Epithelial cell of proximal tubule (primary cell): ENCODE measurements around the gene TMEM181. TPM values are rescaled to one million over a fixed set of nuclear protein-coding genes. Genes with fewer than 3 reads are reported as not detected.
A peak's percentile ranks its signal among the peaks of the same experiment; 100 is the strongest.

Experiments used
- DNase-seq: peaks from one replicate; pipeline ENCODE4 v3.0.0-alpha.2; 2011; ENCODE audit warnings: low read depth
- H3K4me3 ChIP-seq: 2 replicates; pipeline ENCODE4 v1.5.1; 2011; ENCODE audit warnings: low read depth, mild to moderate bottlenecking, low read length
- total RNA-seq: library from RNA; depleted of rRNA; stranded (reverse); fragments of >200 nt; gene quantifications from 2 replicates; pipeline ENCODE4 v1.2.3, GENCODE V29; 2015
- TF ChIP-seq, protein P1 (sequence below): conservative IDR thresholded peaks from 2 replicates; pipeline ENCODE4 v1.5.1; 2012; ENCODE audit warnings: low read depth, mild to moderate bottlenecking, low read length

TMEM181 gene
- total RNA-seq, 1 donor from 2014 or later, result 16.5 TPM

DNA sequence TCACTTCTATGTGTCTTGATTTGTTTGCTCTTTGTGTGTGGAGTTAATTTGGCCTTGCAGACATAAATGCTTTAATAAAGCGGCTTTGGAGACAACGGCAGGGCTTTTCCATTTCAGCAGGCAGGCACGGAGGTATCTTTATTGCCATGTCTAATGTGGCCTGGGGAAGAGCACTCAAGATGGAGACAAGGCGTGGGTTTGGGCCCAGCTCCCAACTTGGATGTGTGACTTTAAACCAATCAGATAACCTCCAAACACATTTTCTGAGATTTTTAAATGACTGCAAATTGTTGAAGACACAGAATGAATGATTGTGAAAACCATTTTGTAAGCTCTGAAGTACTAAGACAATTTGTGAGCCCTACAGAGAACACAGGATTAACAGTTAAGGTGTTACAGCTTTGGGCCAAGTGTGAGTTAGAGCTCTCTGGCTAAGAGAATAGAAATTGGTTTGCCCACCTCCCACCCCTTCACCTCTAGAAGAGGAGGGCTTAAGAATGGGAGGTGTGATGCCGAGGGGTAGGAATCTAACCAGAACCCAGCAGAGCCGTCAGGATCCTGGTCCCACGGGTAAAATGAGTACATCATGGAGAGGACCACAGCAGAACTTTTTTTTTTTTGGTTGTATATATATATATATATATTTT, 75.7 kb downstream of the TMEM181 start:
- DNase-seq, result no peak
- TF ChIP-seq, protein P1, sequence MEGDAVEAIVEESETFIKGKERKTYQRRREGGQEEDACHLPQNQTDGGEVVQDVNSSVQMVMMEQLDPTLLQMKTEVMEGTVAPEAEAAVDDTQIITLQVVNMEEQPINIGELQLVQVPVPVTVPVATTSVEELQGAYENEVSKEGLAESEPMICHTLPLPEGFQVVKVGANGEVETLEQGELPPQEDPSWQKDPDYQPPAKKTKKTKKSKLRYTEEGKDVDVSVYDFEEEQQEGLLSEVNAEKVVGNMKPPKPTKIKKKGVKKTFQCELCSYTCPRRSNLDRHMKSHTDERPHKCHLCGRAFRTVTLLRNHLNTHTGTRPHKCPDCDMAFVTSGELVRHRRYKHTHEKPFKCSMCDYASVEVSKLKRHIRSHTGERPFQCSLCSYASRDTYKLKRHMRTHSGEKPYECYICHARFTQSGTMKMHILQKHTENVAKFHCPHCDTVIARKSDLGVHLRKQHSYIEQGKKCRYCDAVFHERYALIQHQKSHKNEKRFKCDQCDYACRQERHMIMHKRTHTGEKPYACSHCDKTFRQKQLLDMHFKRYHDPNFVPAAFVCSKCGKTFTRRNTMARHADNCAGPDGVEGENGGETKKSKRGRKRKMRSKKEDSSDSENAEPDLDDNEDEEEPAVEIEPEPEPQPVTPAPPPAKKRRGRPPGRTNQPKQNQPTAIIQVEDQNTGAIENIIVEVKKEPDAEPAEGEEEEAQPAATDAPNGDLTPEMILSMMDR, result no peak
- no peak overlapping the region for H3K4me3 ChIP-seq

DNA sequence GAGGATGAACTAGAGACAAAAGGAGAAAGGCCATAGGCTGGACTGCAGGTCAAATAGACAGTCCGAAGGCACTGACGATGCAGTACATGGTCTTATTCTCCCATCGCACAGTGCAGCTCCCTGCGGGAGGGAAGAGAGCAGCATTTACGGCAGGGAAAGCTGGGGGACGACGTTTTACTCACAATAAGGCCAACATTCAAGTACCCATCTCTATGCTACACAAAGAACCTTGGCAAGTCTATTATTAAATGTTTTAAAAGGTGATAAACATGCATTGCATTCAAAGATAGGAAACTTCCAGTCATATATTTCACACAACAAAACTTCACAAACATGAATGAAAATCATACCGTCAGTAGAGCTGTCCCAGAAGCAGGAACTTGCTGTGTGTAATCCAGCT, 76.9 kb downstream of the TMEM181 start:
- no peak overlapping the region for H3K4me3 ChIP-seq
- DNase-seq, result no peak
- TF ChIP-seq, protein P1, result no peak

DNA sequence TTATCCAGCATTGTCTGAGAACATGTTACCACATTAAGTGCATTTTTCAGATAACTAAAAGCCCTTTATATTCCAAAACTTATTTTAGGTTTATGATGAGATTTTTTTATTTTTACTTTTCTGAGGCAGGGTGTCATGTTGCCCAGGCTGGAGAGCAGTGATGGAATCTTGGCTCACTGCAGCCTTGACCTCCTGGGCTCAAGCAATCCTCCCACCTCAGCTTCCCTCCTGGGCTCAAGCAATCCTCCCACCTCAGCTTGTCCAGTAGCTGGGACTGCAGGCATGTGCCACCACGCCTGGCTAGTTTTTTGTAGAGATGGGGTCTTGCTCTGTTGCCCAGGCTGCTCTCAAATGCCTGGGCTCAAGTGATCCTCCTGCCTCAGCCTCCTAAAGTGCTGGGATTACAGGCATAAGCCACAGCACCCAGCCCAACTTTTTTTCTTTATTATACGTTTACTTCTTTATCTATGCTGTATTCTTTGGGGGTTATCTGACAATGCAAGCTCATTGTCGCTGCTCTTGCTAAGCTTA, 78.5 kb downstream of the TMEM181 start:
- no peak overlapping the region for H3K4me3 ChIP-seq
- TF ChIP-seq, protein P1, result no peak
- DNase-seq, result no peak

DNA sequence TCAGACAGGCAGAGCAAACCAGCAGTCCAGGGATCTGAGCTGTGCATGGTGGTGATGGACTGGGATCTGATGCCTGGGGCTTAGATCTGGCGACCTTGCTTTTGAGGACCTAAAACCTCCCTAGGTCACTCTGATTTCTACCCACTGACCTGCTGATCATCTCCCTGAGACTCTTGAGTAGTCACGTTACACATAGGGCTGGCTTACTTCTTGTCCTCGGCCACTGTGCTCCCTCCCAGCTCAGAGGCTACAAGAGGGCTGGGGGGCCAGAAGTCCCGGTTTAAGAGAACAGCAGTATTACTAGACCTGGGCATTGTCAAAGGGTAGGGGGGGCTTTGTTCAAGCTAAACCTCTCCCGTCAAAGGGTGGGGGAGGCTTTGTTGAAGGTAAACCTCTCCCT, 79.2 kb downstream of the TMEM181 start:
- H3K4me3 ChIP-seq, result no peak overlapping the region
- TF ChIP-seq, protein P1, result no peak
- no peak for DNase-seq

DNA sequence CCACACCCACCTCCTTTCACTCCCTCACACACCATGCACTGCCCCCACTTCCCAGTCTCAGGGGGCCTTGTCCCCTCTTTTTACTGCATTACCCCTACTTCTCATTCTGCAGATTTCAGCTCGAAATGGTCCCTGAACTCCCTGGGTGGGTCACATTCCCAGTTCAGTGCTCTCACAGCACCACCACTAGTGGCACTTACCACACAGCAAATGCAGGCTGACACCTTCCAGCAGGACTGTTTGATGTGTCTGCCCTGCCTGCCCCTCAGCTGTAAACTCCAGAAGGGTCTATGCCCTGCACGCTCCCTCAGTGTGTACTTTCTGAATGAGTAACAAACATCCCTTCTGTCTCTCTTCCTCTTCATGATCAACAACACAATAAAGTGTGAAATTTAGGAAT, 80.6 kb downstream of the TMEM181 start:
- no peak overlapping the region for H3K4me3 ChIP-seq
- TF ChIP-seq, protein P1, result no peak
- DNase-seq, result no peak

DNA sequence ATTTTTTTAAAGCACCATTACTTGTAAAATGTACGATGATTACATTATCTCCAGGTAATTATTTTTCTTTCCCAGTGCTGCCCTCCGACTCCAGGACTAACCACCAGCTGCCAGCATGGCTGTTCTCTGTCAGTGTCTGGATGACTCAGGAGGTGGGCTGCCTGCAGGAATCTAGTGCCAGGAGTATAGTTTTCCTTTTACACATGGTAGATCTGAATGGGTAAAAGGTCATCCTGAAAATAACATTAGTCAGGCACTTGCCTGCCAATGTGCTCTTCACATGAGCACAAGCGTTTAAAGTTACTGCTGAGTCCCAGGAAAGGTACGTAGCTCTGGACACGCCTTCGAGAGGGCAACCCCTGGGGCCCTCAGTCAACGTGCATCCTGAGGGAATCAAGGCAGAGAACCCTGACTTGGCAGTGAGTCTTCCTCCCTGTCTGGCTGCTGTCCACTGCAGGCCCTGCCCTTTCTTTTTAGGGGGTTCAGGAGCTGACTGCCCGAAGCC, 82.3 kb downstream of the TMEM181 start:
- peak overlapping the region; percentile 95 for H3K4me3 ChIP-seq
- TF ChIP-seq, protein P1, result no peak
- DNase-seq, result peak; percentile 95

DNA sequence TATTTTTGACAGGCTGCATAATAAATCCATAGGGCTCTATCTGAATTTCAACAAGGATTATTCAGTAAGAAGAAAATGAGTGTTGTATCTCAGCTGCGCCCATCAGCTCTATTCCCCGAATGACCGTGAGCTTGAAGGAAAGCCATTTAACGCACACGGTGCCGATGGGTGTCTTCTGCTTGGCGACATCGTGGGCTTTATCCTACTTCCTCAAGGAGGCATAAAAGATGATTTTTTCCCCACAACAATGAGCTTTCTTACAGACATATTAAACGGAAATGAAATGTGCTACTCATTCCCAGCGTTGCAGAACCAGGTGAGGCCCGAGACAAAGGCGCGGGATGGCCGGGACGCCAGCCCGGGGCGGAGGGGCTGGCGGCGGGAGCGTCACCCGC, 83.9 kb downstream of the TMEM181 start:
- H3K4me3 ChIP-seq, result peak overlapping the region; percentile 95
- DNase-seq, result no peak
- TF ChIP-seq, protein P1, result no peak
